ENCODE results near the gene RAD23B. TPM values are rescaled to one million over a fixed set of nuclear protein-coding genes. Genes with fewer than 3 reads are reported as not detected.

RAD23B gene
- total and polyA plus RNA-seq, 2 of the 13 experiments (the other 11 are each of a cell fraction or from before 2014, with no cell fraction given), result 133 to 156 TPM

DNA sequence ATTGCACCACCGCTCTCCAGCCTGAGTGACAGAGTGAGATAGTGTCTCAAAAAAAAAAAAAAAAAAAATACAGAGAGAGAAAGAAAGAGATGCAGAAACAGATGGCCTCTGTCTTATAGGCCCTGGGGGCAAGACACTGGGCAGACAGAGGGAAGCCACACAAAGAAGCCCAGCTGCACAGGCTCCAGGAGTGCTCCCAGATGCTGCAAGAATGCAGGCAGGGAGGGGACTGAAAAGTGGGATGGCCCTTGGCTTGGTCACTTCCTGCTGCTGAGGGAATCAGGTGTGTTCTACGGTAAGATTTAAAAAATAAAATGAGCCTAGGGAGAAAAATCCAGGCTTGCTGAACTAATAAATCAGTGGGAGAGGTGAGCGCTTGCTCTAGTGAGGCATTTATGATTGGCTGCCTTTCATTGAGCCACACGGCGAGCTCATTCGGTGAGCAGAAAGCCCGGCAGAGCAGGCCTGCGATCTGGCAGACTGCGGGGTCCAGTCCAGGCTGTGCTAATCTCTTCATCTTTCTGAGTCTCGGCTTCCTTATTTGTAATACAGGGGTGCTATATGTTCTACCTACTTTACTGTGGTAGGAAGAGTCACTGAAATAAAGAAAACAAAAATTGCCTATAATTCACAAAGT lies 80.6 kb downstream of the RAD23B start:
- ChIA-PET CTCF (ENCODE audit: low intra/inter-chr PET ratio, low total read pairs) (no interaction called here), POLR2A (no interaction called here)
- H3K27me3 ChIP-seq (ENCODE audit: control insufficient read depth in 1 of 2, insufficient read depth in 2 of 2, low read length in 2 of 2), result peaks cover under 1 to 3% of the 10 kb centered on the region in 2 experiments; a peak in 1 of 5 replicates
- H3K27ac ChIP-seq (ENCODE audit: extremely low read length, insufficient read depth, low read length), result no peak overlapping the region
- H2AFZ ChIP-seq (ENCODE audit: low read length), result no peak overlapping the region
- FAIRE-seq, result no peak
- H3K9me3 ChIP-seq (ENCODE audit: low read length), result no peaks in the 10 kb centered on the region
- no peak overlapping the region for H3K4me3 ChIP-seq (replicated peaks in 1 of 3; ENCODE audit: insufficient read depth in 1 of 3, low read depth in 2 of 3, low read length in 3 of 3)
- H4K20me1 ChIP-seq (ENCODE audit: insufficient read depth, low read length), result no peaks in the 10 kb centered on the region
- BruUV-seq (replicated peaks), result no TSS peak
- H3K36me3 ChIP-seq (replicated peaks in 1 of 2; ENCODE audit: control insufficient read depth in 1 of 2, insufficient read depth in 2 of 2, low read length in 2 of 2), result no peaks in the 10 kb centered on the region
- H3K4me1 ChIP-seq (ENCODE audit: insufficient read depth, low read length), result peaks cover 16% of the 10 kb centered on the region
- no peak for DNase-seq (ENCODE audit: low spot score)
- in situ Hi-C loops (cut with HindIII; ENCODE audit: extremely low pct_ligation_motif_present, low pct_unique_long_range_greater_than_20kb), result no loop called here
- H3K4me2 ChIP-seq (ENCODE audit: low read depth, low read length), result no peak overlapping the region
- 69% methylated on average over 10 of the region's 10 CpGs for WGBS (ENCODE audit: low lambda C conversion rate)
- intact Hi-C loops (cut with micrococcal nuclease; ENCODE audit: unreplicated experiment), result no loop called here
- H3K9ac ChIP-seq (ENCODE audit: insufficient read depth, low read depth, low read length), result no peak overlapping the region
- peak; percentile 87 for TF ChIP-seq ZNF263 (CRISPR knock-in tag; IDR thresholded peaks at IDR 0.05)
- TF ChIP-seq, protein P1, sequence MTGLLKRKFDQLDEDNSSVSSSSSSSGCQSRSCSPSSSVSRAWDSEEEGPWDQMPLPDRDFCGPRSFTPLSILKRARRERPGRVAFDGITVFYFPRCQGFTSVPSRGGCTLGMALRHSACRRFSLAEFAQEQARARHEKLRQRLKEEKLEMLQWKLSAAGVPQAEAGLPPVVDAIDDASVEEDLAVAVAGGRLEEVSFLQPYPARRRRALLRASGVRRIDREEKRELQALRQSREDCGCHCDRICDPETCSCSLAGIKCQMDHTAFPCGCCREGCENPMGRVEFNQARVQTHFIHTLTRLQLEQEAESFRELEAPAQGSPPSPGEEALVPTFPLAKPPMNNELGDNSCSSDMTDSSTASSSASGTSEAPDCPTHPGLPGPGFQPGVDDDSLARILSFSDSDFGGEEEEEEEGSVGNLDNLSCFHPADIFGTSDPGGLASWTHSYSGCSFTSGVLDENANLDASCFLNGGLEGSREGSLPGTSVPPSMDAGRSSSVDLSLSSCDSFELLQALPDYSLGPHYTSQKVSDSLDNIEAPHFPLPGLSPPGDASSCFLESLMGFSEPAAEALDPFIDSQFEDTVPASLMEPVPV (CRISPR knock-in tag; IDR thresholded peaks at IDR 0.05), result no peak
- ATAC-seq, result no peak
- H3K79me2 ChIP-seq (ENCODE audit: insufficient read depth, low read length), result no peaks in the 10 kb centered on the region

DNA sequence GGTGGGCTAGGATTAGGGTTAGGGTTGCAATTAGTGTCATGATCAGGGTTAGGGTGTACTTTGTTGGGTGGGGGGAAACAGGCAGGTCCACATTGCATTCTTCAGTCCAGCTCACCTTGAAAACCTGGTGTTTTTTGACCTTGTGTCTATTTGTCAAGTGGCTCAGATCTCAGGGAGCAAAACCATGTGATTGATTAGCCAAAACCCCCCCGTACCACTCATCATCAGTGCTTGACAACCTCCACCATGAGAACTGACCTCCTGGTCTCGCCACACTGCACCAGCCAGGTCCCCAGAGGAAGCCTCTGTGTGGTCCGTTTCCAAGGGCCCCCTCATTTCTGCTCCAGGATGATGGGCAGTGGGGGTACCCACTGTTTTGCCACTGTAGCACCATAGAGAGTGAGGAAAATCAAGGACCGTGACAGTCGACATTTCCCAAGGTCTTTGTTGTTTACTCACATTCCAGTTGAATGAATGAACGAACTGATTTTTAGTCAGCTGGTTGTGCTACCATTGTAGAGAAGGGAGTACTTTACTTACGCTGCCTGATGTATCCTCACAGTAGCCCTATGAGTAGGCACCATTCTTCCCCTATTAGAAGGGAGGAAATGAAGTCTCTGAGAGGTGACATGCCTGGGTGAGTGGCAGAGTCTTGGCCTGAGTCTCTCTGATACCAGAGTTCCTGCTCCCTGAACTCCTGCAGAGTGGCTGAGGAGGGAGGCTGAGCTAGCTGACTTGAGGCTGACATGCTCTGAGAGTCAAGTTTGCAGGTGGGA lies 84.8 kb downstream of the RAD23B start:
- Histone ChIP-seq H3K9ac (ENCODE audit: insufficient read depth, low read depth, low read length) (no peak overlapping the region), H3K4me3 (replicated peaks in 1 of 3; ENCODE audit: insufficient read depth in 1 of 3, low read depth in 2 of 3, low read length in 3 of 3) (peak overlapping the region in 1 of 3 experiments; percentile 25; a peak in 2 of 6 replicates), H3K9me3 (ENCODE audit: low read length) (no peaks in the 10 kb centered on the region), H3K27ac (ENCODE audit: extremely low read length, insufficient read depth, low read length) (peak overlapping the region; percentile 26), H3K79me2 (ENCODE audit: insufficient read depth, low read length) (no peaks in the 10 kb centered on the region), H2AFZ (ENCODE audit: low read length) (no peak overlapping the region), H4K20me1 (ENCODE audit: insufficient read depth, low read length) (no peaks in the 10 kb centered on the region), H3K36me3 (replicated peaks in 1 of 2; ENCODE audit: control insufficient read depth in 1 of 2, insufficient read depth in 2 of 2, low read length in 2 of 2) (no peaks in the 10 kb centered on the region), H3K27me3 (ENCODE audit: control insufficient read depth in 1 of 2, insufficient read depth in 2 of 2, low read length in 2 of 2) (no peaks in the 10 kb centered on the region), H3K4me1 (ENCODE audit: insufficient read depth, low read length) (peaks cover 22% of the 10 kb centered on the region), H3K4me2 (ENCODE audit: low read depth, low read length) (peak overlapping the region; percentile 47)
- ChIA-PET POLR2A (interaction anchor here (1.0 to 2.2 kb wide), 5 partner anchors 21 to 84 kb away, joined by 3 to 8 read pairs (median 4); partner anchors contain the start of gene RAD23B), CTCF (ENCODE audit: low intra/inter-chr PET ratio, low total read pairs) (no interaction called here)
- BruUV-seq (replicated peaks), result no TSS peak
- DNase-seq (ENCODE audit: low spot score) (peak; percentile 75), ATAC-seq (peak; percentile 86), FAIRE-seq (peak; percentile 55)
- WGBS (ENCODE audit: low lambda C conversion rate), result 15% methylated on average over 7 of the region's 7 CpGs
- in situ Hi-C loops (cut with HindIII; ENCODE audit: extremely low pct_ligation_motif_present, low pct_unique_long_range_greater_than_20kb), result no loop called here
- intact Hi-C loops (cut with micrococcal nuclease; ENCODE audit: unreplicated experiment), result no loop called here
- no peak for TF ChIP-seq ATM (IDR thresholded peaks at IDR 0.05; ENCODE audit: borderline replicate concordance)
- peak; percentile 39; the same call in 1 of the 2 replicates for TF ChIP-seq PITX1 (CRISPR knock-in tag; IDR thresholded peaks at IDR 0.05)
- no peak for TF ChIP-seq ARNT2 (CRISPR knock-in tag; IDR thresholded peaks at IDR 0.05; ENCODE audit: low read depth)
- no peak for TF ChIP-seq ATF7 (IDR thresholded peaks at IDR 0.05)
- no peak for TF ChIP-seq ATF7 (CRISPR knock-in tag; IDR thresholded peaks at IDR 0.05)
- no peak for TF ChIP-seq NCOA1 (CRISPR knock-in tag; IDR thresholded peaks at IDR 0.05)
- TF ChIP-seq, protein P2, sequence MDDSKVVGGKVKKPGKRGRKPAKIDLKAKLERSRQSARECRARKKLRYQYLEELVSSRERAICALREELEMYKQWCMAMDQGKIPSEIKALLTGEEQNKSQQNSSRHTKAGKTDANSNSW (CRISPR knock-in tag; IDR thresholded peaks at IDR 0.05; ENCODE audit: borderline replicate concordance), result no peak
- TF ChIP-seq CHCHD3 (CRISPR knock-in tag; IDR thresholded peaks at IDR 0.05), result no peak
- TF ChIP-seq SUZ12 (IDR thresholded peaks at IDR 0.05; ENCODE audit: low read depth, low read length), result no peak
- peak; percentile 70 for TF ChIP-seq HDAC1 (CRISPR knock-in tag; IDR thresholded peaks at IDR 0.05)
- TF ChIP-seq, protein P3, sequence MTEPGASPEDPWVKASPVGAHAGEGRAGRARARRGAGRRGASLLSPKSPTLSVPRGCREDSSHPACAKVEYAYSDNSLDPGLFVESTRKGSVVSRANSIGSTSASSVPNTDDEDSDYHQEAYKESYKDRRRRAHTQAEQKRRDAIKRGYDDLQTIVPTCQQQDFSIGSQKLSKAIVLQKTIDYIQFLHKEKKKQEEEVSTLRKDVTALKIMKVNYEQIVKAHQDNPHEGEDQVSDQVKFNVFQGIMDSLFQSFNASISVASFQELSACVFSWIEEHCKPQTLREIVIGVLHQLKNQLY (CRISPR knock-in tag; IDR thresholded peaks at IDR 0.05), result no peak
- TF ChIP-seq ZMYM4 (CRISPR knock-in tag; IDR thresholded peaks at IDR 0.05), result peak; percentile 48; the same call in 1 of the 2 replicates

Measured in HepG2 (cell line).